Keratinocyte (primary cell): ENCODE measurements around the gene BCOR. TPM values are rescaled to one million over a fixed set of nuclear protein-coding genes. Genes with fewer than 3 reads are reported as not detected.

Experiments
- DNase-seq: peaks from one replicate; pipeline ENCODE4 v3.0.0-alpha.2; 2011; ENCODE audit warnings: low read depth, missing footprints, low spot score
- FAIRE-seq: peaks from 2 replicates; lab custom pipeline; 2011; peaks lifted over from hg19 to GRCh38; lab: Jason Lieb, UNC
- H2AFZ ChIP-seq: 2 replicates; pipeline ENCODE4 v1.6.0; 2012; ENCODE audit warnings: low read length, control low read depth, inconsistent platforms; ENCODE audit not compliant: control insufficient read depth
- H3K27ac ChIP-seq: 2 replicates; pipeline ENCODE4 v1.5.1; 2011; ENCODE audit warnings: low read length; ENCODE audit not compliant: control insufficient read depth, insufficient read depth
- H3K27me3 ChIP-seq: 3 replicates; pipeline ENCODE4 v1.6.0; 2011; ENCODE audit warnings: low read length; ENCODE audit not compliant: control insufficient read depth, insufficient read depth; ENCODE audit errors: extremely low read depth
- H3K36me3 ChIP-seq, 2 experiments: 2 replicates in 1 of 2; 3 replicates in 1 of 2; pipeline ENCODE4 v1.5.1; 2011; ENCODE audit warnings: low read length in 2 of 2, mild to moderate bottlenecking in 1 of 2; ENCODE audit not compliant: control insufficient read depth in 2 of 2, insufficient read depth in 2 of 2; ENCODE audit errors: extremely low read depth in 1 of 2
- H3K4me1 ChIP-seq: 3 replicates; pipeline ENCODE4 v1.5.1; 2011; ENCODE audit warnings: low read length; ENCODE audit not compliant: control insufficient read depth, insufficient read depth; ENCODE audit errors: extremely low read depth
- H3K4me2 ChIP-seq: 3 replicates; pipeline ENCODE4 v1.6.0; 2011; ENCODE audit warnings: low read depth, low read length; ENCODE audit not compliant: control insufficient read depth, insufficient read depth; ENCODE audit errors: extremely low read depth
- H3K4me3 ChIP-seq, 3 experiments: fragments of 200-600 bp in 1 of 3; sonication (generic) in 1 of 3; 2 replicates in 2 of 3; 3 replicates in 1 of 3; pipeline ENCODE4 v1.5.1; 2011 to 2016; ENCODE audit warnings: low read length in 3 of 3, mild to moderate bottlenecking in 3 of 3, control low read depth in 2 of 3, inconsistent platforms in 1 of 3, low read depth in 1 of 3, mixed read lengths in 1 of 3, mixed run types in 1 of 3, moderate library complexity in 1 of 3; ENCODE audit not compliant: control insufficient read depth in 2 of 3, insufficient read depth in 2 of 3; ENCODE audit errors: extremely low read depth in 1 of 3
- H3K79me2 ChIP-seq: 2 replicates; pipeline ENCODE4 v1.6.0; 2012; ENCODE audit warnings: low read length; ENCODE audit not compliant: control insufficient read depth, insufficient read depth
- H3K9ac ChIP-seq: 3 replicates; pipeline ENCODE4 v1.6.0; 2011; ENCODE audit warnings: low read length; ENCODE audit not compliant: control insufficient read depth, insufficient read depth; ENCODE audit errors: extremely low read depth
- H3K9me1 ChIP-seq: 3 replicates; pipeline ENCODE4 v1.6.0; 2011; ENCODE audit warnings: low read length; ENCODE audit not compliant: control insufficient read depth, insufficient read depth; ENCODE audit errors: extremely low read depth
- H3K9me3 ChIP-seq: 2 replicates; pipeline ENCODE4 v1.5.1; 2012; ENCODE audit warnings: low read depth, low read length; ENCODE audit not compliant: control insufficient read depth
- H4K20me1 ChIP-seq: 3 replicates; pipeline ENCODE4 v1.6.0; 2011; ENCODE audit warnings: low read length; ENCODE audit not compliant: control insufficient read depth, insufficient read depth; ENCODE audit errors: extremely low read depth
- CTCF ChIP-seq, 3 experiments: IDR thresholded peaks in 1 of 3; conservative IDR thresholded peaks in 1 of 3; optimal IDR thresholded peaks in 1 of 3; 2 replicates in 2 of 3; 3 replicates in 1 of 3; pipeline versions ENCODE3 to v1.5.1; 2011; ENCODE audit warnings: low read length in 3 of 3, mild to moderate bottlenecking in 3 of 3, moderate library complexity in 2 of 3, control low read depth in 1 of 3, inconsistent platforms in 1 of 3; ENCODE audit not compliant: insufficient read depth in 2 of 3; ENCODE audit errors: extremely low read depth in 1 of 3
- EZH2 ChIP-seq: IDR thresholded peaks from one replicate; pipeline ENCODE4 v1.6.1; 2012; ENCODE audit warnings: inconsistent platforms, mild to moderate bottlenecking, low read length, moderate library complexity
- dilution Hi-C: fragments of 300-500 bp; cut with MboI; formaldehyde crosslinking; loops from one replicate; pipeline ENCODE4 v1.7.0; 2020; ENCODE audit warnings: low sequenced_read_pairs; ENCODE audit not compliant: extremely low pct_ligation_motif_present
- polyA plus RNA-seq, 5 experiments: library from polyadenylated mRNA; depleted of rRNA in 3 of 5; stranded (reverse) in 3 of 5; stranded (forward) in 1 of 5; unstranded in 1 of 5; fragments of >200 nt; gene quantifications; 1 replicate in 1 of 5; 2 replicates in 3 of 5; 3 replicates in 1 of 5; pipeline versions ENCODE4 v1.2.1 to v1.2.3, GENCODE V29; 2011 to 2012; ENCODE audit warnings: missing spikeins in 2 of 5, low read depth in 1 of 5, low replicate concordance in 1 of 5

Gene BCOR
- polyA plus RNA-seq, 1 donor (not counting 4 experiments of a cell fraction or from before 2014, with no cell fraction given), result 5.0 TPM

- no peaks in the 10 kb centered on the region for H3K9me3 ChIP-seq
- DNase-seq (no peak), FAIRE-seq (no peak)
- dilution Hi-C loops, result no loop called here
- no peak overlapping the region for H3K9ac ChIP-seq
- H2AFZ ChIP-seq, result no peak overlapping the region
- no peaks in the 10 kb centered on the region for H3K4me1 ChIP-seq
- H3K4me2 ChIP-seq, result no peak overlapping the region
- no peak for TF ChIP-seq CTCF (optimal IDR thresholded peaks at IDR 0.05 in 1 of 3, IDR thresholded peaks at IDR 0.05 in 1 of 3, conservative IDR thresholded peaks at IDR 0.05 in 1 of 3; ENCODE audit: extremely low read depth in 1 of 3, insufficient read depth in 2 of 3, low read length in 3 of 3)
- no peak for TF ChIP-seq EZH2
- no peaks in the 10 kb centered on the region for H3K27me3 ChIP-seq
- H3K27ac ChIP-seq, result no peak overlapping the region
- no peaks in the 10 kb centered on the region for H3K9me1 ChIP-seq
- H3K36me3 ChIP-seq, result peaks cover 2 to 7% of the 10 kb centered on the region in 2 experiments
- no peak overlapping the region for H3K4me3 ChIP-seq
- no peaks in the 10 kb centered on the region for H3K79me2 ChIP-seq
- no peaks in the 10 kb centered on the region for H4K20me1 ChIP-seq
These were observed 22.8 kb downstream of the BCOR start for GRCh38 chrX:40074959-40075332.

- no peaks in the 10 kb centered on the region for H3K9me1 ChIP-seq
- TF ChIP-seq CTCF (optimal IDR thresholded peaks at IDR 0.05 in 1 of 3, IDR thresholded peaks at IDR 0.05 in 1 of 3, conservative IDR thresholded peaks at IDR 0.05 in 1 of 3; ENCODE audit: extremely low read depth in 1 of 3, insufficient read depth in 2 of 3, low read length in 3 of 3), result no peak
- no peak for TF ChIP-seq EZH2
- FAIRE-seq (no peak), DNase-seq (no peak)
- no peak overlapping the region for H2AFZ ChIP-seq
- H3K79me2 ChIP-seq, result no peaks in the 10 kb centered on the region
- H3K27ac ChIP-seq, result no peak overlapping the region
- no peak overlapping the region for H3K9ac ChIP-seq
- dilution Hi-C loops, result no loop called here
- H3K36me3 ChIP-seq, result peaks cover 2 to 9% of the 10 kb centered on the region in 2 experiments
- H3K4me3 ChIP-seq, result no peak overlapping the region
- no peaks in the 10 kb centered on the region for H4K20me1 ChIP-seq
- no peaks in the 10 kb centered on the region for H3K27me3 ChIP-seq
- no peaks in the 10 kb centered on the region for H3K4me1 ChIP-seq
- H3K4me2 ChIP-seq, result no peak overlapping the region
- no peaks in the 10 kb centered on the region for H3K9me3 ChIP-seq
These were observed 23.4 kb downstream of the BCOR start for GRCh38 chrX:40074080-40074958.
